C4-2B (cell line): ENCODE data around the gene CSNK1A1.
A peak's percentile ranks its signal among the peaks of the same experiment; 100 is the strongest.

Experiments
- H3K27ac ChIP-seq: fragments of 450-650 bp; 2 replicates; pipeline ENCODE4 v1.5.1; 2017
- ZFX ChIP-seq: fragments of 450-650 bp; IDR thresholded peaks from 2 replicates; pipeline ENCODE4 v1.6.1; 2017
- TF ChIP-seq, protein P1 (sequence below): fragments of 450-650 bp; conservative IDR thresholded peaks from 2 replicates; pipeline ENCODE4 v1.5.1; 2017; ENCODE audit warnings: mild to moderate bottlenecking

CSNK1A1 gene

DNA sequence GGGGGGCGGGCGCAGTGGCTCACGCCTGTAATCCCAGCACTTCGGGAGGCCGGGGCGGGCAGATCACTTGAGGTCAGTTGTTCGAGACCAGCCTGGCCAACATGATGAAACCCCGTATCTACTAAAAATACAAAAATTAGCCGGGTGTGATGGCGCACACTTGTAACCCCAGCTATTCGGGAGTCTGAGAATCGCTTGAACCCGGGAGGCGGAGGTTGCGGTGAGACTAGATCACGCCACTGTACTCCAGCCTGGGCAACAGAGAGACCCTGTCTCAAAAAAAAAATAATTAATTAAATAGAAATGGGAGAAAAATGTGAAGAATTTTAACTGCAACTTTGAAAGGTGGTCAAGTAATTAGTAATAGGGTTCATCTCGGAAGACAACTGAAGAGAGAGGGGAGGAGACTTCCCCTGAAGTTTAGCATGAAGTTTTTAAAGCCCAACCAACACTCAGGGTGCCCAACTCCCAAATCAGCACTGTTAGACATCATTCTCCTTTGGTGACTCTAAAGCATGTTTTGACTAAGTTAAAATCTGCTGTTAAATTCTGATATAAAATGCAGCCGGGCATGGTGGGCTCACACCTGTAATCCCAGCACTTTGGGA is 1.4 kb upstream of the CSNK1A1 start:
- TF ChIP-seq ZFX, result no peak
- TF ChIP-seq, protein P1, sequence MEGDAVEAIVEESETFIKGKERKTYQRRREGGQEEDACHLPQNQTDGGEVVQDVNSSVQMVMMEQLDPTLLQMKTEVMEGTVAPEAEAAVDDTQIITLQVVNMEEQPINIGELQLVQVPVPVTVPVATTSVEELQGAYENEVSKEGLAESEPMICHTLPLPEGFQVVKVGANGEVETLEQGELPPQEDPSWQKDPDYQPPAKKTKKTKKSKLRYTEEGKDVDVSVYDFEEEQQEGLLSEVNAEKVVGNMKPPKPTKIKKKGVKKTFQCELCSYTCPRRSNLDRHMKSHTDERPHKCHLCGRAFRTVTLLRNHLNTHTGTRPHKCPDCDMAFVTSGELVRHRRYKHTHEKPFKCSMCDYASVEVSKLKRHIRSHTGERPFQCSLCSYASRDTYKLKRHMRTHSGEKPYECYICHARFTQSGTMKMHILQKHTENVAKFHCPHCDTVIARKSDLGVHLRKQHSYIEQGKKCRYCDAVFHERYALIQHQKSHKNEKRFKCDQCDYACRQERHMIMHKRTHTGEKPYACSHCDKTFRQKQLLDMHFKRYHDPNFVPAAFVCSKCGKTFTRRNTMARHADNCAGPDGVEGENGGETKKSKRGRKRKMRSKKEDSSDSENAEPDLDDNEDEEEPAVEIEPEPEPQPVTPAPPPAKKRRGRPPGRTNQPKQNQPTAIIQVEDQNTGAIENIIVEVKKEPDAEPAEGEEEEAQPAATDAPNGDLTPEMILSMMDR, result no peak
- no peak overlapping the region for H3K27ac ChIP-seq

- H3K27ac ChIP-seq, result peak overlapping the region; percentile 100
- TF ChIP-seq ZFX, result no peak
- TF ChIP-seq, protein P1, result peak; percentile 66
Observed at GRCh38 chr5:149552038-149552494, 827 bp upstream of the CSNK1A1 start.

DNA sequence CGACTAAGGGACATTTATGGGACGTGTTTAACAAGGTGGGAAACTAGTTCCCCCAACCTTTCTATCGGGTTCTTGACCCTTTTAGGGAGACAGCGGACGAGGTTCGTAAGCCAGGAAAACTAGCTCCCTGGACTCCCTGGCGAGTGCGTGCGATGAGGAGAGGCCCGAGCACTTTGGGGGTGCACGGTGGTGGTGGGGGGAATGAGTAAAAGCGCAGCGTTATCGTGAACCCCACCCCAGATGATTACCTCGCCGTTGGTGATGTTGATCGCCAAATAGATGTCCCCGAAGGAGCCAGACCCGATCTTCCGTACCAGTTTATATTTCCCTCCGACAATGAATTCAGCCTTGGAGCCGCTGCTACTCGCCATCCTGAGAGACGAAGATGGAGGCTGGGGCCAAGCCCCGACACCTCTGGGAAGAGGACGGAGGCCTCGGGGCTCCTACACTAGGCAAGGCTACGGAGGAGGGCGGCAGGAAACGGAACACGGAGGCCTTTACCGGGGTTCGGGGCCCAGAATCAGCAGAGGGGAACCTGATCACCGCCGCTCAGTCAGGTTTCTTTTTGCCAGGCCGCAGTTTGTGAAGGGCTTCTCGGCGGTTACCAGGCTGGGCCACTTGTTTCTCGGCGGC is 529 bp downstream of the CSNK1A1 start:
- TF ChIP-seq, protein P1, result no peak
- peak; percentile 77 for TF ChIP-seq ZFX
- peak overlapping the region; percentile 100 for H3K27ac ChIP-seq

- peak overlapping the region; percentile 100 for H3K27ac ChIP-seq
- TF ChIP-seq, protein P1, result no peak
- no peak for TF ChIP-seq ZFX
Observed at GRCh38 chr5:149550268-149550583, 1.0 kb downstream of the CSNK1A1 start.

DNA sequence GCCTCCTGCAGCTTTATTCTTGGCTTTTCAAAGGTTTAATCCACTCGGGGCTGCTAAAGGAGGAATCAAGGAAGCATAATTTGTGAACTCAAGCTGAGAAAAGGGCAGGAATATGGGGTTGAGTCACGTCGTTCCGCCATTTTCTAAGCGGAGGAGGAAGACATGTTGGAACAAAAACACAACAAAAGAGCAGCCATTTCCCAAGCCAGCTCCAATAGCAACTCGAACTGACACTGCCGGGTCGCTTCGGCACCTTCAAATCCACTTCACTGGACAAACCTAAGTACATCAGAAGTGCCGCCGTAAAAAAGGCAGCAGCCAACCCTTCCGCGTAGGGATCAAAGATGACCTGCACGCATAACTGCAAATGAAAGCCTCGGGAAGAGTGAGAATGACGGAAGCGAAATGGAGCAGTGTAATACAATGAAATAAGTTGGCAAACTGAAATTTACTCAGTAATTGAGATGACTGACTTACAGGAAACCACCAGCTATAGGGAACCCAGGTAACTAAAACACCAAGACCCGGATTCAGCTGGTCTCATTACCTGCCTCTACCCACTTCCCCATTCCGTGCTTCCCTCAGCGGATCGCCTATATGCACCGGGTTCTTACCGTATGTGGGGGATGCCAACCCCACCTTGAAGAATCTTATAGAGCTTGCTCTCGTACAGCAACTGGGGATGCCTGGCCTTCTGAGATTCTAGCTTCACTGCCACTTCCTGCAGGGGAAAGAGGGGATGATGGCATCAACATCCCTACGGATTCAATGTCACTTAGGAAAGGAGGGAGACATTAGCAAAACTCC is 1.6 kb downstream of the CSNK1A1 start:
- no peak for TF ChIP-seq ZFX
- TF ChIP-seq, protein P1, result no peak

DNA sequence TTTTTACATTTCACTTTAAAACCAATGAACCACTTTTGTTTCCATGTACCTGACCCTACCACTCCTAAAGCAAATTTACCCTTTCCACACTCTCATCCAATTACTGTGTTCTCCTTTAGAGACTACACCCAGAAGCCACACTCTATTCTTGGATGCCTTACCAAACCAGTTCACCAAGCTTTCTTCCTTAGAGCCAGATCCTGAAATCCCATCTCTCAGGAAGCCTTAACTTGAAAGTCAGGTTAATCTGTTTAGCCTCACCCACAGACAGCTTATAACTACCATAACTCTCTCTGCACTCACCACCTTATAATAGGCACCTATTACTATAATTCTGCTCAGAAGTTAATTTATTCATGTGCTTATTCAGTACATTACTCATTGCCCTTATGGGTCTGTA is 4.3 kb downstream of the CSNK1A1 start:
- no peak overlapping the region for H3K27ac ChIP-seq
- TF ChIP-seq ZFX, result no peak
- TF ChIP-seq, protein P1, result no peak

More for the DNA sequence above, 1.6 kb downstream of the CSNK1A1 start:
- H3K27ac ChIP-seq, result peak overlapping the region; percentile 100

- TF ChIP-seq ZFX, result no peak
- TF ChIP-seq, protein P1, result no peak
- peak overlapping the region; percentile 70 for H3K27ac ChIP-seq
Observed at GRCh38 chr5:149545327-149545726, 5.9 kb downstream of the CSNK1A1 start.
